Uterus (tissue), 2 donors: ENCODE data around the gene GPBAR1.

Experiments
- CTCF ChIP-seq, 4 experiments: fragments of 200-600 bp in 2 of 4; fragments of 450-650 bp in 2 of 4; sonication (generic) in 2 of 4; IDR thresholded peaks; one replicate each; pipeline ENCODE4 v1.5.1; 2016 to 2019; ENCODE audit warnings: antibody characterized with exemption in 4 of 4, mild to moderate bottlenecking in 2 of 4, moderate library complexity in 1 of 4
- POLR2A ChIP-seq, 2 donors: fragments of 450-650 bp; IDR thresholded peaks; one replicate each; pipeline ENCODE4 v1.6.1; 2016; ENCODE audit warnings: antibody characterized with exemption in 2 of 2, mild to moderate bottlenecking in 1 of 2, moderate library complexity in 1 of 2

GRCh38 chr2:218228366-218229090 is 32.3 kb upstream of the GPBAR1 start:
- no peak for TF ChIP-seq CTCF (IDR thresholded peaks at IDR 0.05)
- TF ChIP-seq POLR2A (IDR thresholded peaks at IDR 0.05): no peak
